Stomach smooth muscle (tissue), 2 donors: Measurements from ENCODE around the gene SV2B.

Source experiments
- H3K27ac ChIP-seq: one replicate; pipeline ENCODE4 v1.7.0; 2013; ENCODE audit warnings: mild to moderate bottlenecking, low read length, inconsistent platforms
- H3K27me3 ChIP-seq, 2 donors: one replicate each; pipeline ENCODE4 v1.7.0; 2013; ENCODE audit warnings: low read length in 2 of 2; ENCODE audit not compliant: insufficient read depth in 2 of 2, control insufficient read depth in 1 of 2
- H3K36me3 ChIP-seq, 2 donors: one replicate each; pipeline ENCODE4 v1.7.0; 2013; ENCODE audit warnings: low read length in 2 of 2; ENCODE audit not compliant: control insufficient read depth in 2 of 2, insufficient read depth in 2 of 2
- H3K4me1 ChIP-seq: one replicate; pipeline ENCODE4 v1.7.0; 2013; ENCODE audit warnings: low read length; ENCODE audit not compliant: control insufficient read depth, insufficient read depth
- H3K4me3 ChIP-seq, 2 donors: one replicate each; pipeline ENCODE4 v1.7.0; 2013; ENCODE audit warnings: low read length in 2 of 2
- H3K9ac ChIP-seq, 2 donors: one replicate each; pipeline ENCODE4 v1.7.0; 2013; ENCODE audit warnings: low read length in 2 of 2, mild to moderate bottlenecking in 1 of 2
- H3K9me3 ChIP-seq, 2 donors: one replicate each; pipeline ENCODE4 v1.7.0; 2013; ENCODE audit warnings: low read length in 2 of 2; ENCODE audit not compliant: control insufficient read depth in 2 of 2
- donor health status: healthy.
- donor health status: Pancreatic carcinoma.

SV2B gene

DNA sequence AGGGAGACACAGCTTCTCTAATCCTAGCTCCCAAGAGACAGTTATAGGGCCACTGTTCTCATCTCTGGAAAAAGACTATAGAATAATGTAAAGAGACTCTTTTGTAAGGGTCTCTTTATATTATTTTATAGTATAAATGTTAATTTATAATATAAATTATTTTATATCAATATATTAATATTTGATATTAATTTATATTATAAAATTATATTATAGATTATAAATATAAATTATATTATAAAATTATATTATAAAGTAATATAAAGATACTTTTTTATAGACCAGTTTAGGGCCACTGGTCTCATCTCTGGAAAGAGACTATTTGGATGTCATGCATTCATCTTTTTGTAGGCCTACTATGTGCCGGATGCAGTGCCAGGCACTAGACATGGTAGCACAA, 53.9 kb downstream of the SV2B start:
- Histone ChIP-seq H3K4me3 (no peak overlapping the region), H3K9ac (no peak overlapping the region), H3K9me3 (no peaks in the 10 kb centered on the region), H3K4me1 (no peaks in the 10 kb centered on the region), H3K27ac (no peak overlapping the region), H3K36me3 (no peaks in the 10 kb centered on the region), H3K27me3 (peaks cover 0 to 5% of the 10 kb centered on the region in 2 donors)

DNA sequence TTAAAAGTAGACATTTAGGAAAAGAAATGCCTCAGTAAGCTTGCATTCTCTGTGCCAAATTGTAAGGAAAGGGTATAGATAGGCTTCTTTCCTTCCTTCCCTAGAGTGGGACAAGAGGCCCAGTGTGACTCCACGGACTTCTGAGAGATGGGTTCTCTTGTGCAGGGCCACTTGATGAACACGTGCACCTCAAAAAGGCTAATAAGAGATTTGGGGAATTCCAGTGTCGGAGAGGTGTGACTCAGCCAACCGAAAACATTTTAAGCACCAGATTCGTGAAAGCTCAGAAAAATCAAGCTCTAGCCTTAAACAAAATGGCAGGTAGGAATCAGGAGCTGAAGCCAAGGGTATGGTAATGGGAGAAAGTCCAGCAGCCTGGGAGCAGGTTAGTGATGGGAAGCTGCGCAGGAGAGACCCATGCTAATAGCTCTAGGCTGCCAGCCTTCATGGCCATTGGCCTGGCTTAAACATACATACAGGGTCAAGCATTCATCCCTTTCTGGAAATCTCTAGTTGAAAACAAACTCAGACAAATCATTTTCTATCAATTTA, 56.2 kb downstream of the SV2B start:
- Histone ChIP-seq H3K27me3 (peaks cover 0 to 4% of the 10 kb centered on the region in 2 donors), H3K36me3 (no peaks in the 10 kb centered on the region), H3K9ac (no peak overlapping the region), H3K4me1 (no peaks in the 10 kb centered on the region), H3K27ac (no peak overlapping the region), H3K4me3 (no peak overlapping the region), H3K9me3 (no peaks in the 10 kb centered on the region)

DNA sequence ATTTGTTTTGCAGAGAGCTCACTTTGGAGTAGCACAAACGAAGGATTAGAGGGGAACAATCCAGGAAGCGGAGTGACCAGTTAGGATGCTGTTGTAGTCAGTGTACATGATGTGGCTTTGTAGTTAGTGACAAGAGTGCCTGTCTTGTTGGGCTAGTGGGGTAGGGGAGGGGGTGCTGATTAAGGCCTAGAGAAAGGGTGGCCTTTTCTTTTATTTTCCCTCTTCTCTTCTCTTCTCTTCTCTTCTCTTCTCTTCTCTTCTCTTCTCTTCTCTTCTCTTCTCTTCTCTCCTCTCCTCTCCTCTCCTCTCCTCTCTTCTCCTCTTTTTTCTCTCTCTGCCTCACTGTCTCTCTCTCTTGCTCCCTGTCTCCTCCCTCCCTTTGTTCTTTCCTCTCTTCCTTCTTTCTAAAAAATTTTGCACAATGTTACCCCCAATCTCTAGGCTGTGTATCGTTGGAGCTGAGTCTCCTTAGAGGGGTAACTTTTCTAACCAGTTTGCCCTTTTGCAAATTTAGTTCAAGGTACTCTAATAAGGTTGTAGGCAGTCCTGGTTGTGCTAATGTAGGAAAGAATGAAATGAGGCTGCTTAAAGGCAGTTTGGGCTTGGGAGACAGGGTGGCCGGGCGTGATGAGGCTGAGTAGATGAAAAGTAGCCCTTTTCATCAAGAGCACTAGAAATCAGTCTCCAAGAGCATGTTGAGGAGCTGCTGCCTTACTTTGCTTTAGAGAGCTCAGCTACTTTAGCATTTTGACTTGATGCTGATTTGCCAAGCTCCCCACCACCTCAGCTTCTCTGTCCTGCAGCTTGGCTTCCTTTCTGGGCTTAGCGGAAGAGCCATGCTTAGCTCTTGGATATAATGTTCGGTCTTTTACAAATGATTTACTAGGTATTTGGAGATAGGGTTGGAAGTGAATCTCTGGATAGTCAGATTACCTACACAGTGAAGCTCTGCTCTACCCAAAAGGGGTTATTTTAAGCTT, 58.6 kb downstream of the SV2B start:
- Histone ChIP-seq H3K9ac (no peak overlapping the region), H3K36me3 (no peaks in the 10 kb centered on the region), H3K27me3 (peaks cover 0 to 2% of the 10 kb centered on the region in 2 donors), H3K9me3 (no peaks in the 10 kb centered on the region), H3K27ac (no peak overlapping the region), H3K4me3 (no peak overlapping the region), H3K4me1 (no peaks in the 10 kb centered on the region)

GRCh38 chr15:91165850-91166249, 65.8 kb downstream of the SV2B start:
- no peak overlapping the region for H3K27ac ChIP-seq
- H3K27me3 ChIP-seq: peaks cover 0 to under 1% of the 10 kb centered on the region in 2 donors

GRCh38 chr15:91168457-91168856, 68.4 kb downstream of the SV2B start:
- H3K9me3 ChIP-seq: peaks cover 3 to 9% of the 10 kb centered on the region in 2 donors
- H3K27ac ChIP-seq: no peak overlapping the region
- H3K9ac ChIP-seq: no peak overlapping the region
- H3K36me3 ChIP-seq: no peaks in the 10 kb centered on the region
- no peaks in the 10 kb centered on the region for H3K27me3 ChIP-seq
- H3K4me1 ChIP-seq: no peaks in the 10 kb centered on the region
- H3K4me3 ChIP-seq: no peak overlapping the region

More at GRCh38 chr15:91165850-91166249, 65.8 kb downstream of the SV2B start:
- Histone ChIP-seq H3K4me3 (no peak overlapping the region), H3K9ac (no peak overlapping the region), H3K4me1 (no peaks in the 10 kb centered on the region), H3K9me3 (peaks cover 3 to 9% of the 10 kb centered on the region in 2 donors), H3K36me3 (no peaks in the 10 kb centered on the region)

- Histone ChIP-seq H3K9me3 (peaks cover 3 to 4% of the 10 kb centered on the region in 2 donors), H3K9ac (no peak overlapping the region), H3K4me3 (no peak overlapping the region), H3K27ac (no peak overlapping the region), H3K4me1 (no peaks in the 10 kb centered on the region), H3K27me3 (no peaks in the 10 kb centered on the region), H3K36me3 (no peaks in the 10 kb centered on the region)
These were observed 71.3 kb downstream of the SV2B start for GRCh38 chr15:91171334-91171733.

DNA sequence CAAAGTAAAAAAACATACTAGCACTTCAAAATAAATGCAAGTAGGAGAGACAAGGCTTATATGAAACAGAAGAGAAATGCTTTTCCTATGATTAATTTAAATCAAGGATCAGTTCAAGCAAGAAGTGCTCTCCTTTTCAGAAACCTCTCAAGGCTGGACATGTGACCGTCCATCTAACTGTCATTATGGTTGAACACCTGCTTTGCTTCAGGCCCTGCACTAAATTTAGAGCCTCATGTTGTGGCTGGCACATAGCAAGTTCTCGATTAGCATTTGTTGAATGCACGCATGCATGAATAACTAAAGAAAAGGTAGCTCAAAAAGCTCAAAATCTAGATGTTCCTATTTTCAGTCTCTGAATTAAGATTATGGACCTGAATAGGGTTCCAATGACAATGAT, 82.0 kb downstream of the SV2B start:
- H3K9ac ChIP-seq: no peak overlapping the region
- no peaks in the 10 kb centered on the region for H3K36me3 ChIP-seq
- H3K27me3 ChIP-seq: no peaks in the 10 kb centered on the region
- no peak overlapping the region for H3K4me3 ChIP-seq
- no peaks in the 10 kb centered on the region for H3K9me3 ChIP-seq
- H3K4me1 ChIP-seq: no peaks in the 10 kb centered on the region
- no peak overlapping the region for H3K27ac ChIP-seq

- H3K9ac ChIP-seq: no peak overlapping the region
- H3K27ac ChIP-seq: no peak overlapping the region
- H3K4me3 ChIP-seq: no peak overlapping the region
- no peaks in the 10 kb centered on the region for H3K4me1 ChIP-seq
- no peaks in the 10 kb centered on the region for H3K9me3 ChIP-seq
- no peaks in the 10 kb centered on the region for H3K36me3 ChIP-seq
- H3K27me3 ChIP-seq: no peaks in the 10 kb centered on the region
These were observed 83.5 kb downstream of the SV2B start for GRCh38 chr15:91183596-91183995.

DNA sequence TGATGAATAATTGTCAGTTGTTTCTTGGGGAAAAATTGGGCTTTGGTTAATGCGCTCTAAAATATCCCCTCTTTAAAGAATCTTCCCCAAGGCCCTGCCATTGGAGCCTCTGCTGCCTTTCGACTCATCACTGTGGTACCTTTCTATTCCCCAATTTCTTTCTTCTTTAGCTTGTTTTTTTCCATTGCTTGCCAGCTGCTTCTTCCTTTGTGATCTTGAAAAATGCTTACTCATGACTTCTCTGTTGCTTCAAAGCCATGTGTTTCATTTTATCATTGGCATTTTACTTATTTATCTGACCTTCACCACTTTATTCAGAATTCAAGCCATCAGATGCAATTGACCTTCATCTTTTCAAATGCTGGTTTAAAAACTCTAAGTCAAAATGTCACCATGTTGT, 84.4 kb downstream of the SV2B start:
- no peak overlapping the region for H3K4me3 ChIP-seq
- H3K9me3 ChIP-seq: no peaks in the 10 kb centered on the region
- no peak overlapping the region for H3K27ac ChIP-seq
- no peaks in the 10 kb centered on the region for H3K36me3 ChIP-seq
- no peak overlapping the region for H3K9ac ChIP-seq
- no peaks in the 10 kb centered on the region for H3K27me3 ChIP-seq
- H3K4me1 ChIP-seq: no peaks in the 10 kb centered on the region

DNA sequence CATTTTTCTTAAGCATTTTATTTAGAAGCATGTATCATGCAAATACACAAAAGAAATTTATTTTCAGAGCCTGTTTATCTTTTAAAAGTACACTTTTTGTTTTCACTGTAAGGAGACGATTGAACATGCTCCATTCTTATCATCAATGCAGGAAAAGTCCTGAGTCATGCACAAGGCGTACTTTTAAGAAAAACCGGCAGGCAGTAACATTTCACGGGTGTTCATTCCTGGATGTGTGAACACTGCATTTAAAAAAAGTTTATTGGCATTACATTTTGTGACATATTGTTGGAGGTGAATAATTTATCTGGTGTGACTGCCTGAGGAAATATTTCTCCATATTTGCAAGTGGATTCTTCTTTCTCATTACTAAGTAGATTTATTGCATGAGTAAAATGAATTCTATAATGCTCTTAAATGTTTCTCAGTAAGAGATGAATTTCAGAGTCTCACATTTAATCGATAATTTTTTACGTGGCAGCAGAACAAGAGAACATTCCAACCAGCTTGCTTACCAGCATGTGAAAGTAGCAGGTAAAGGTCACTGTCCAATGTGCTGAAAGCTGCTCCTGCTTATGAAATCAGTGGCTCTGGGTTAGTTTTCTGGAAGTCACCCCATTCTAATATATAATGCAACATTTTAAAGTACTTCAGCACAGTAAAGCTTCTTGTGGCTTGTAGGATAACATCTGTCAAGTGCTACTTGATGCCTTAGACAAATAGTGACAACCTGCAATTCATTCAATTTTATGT, 87.0 kb downstream of the SV2B start:
- H3K27ac ChIP-seq: no peak overlapping the region
- H3K9ac ChIP-seq: no peak overlapping the region
- H3K4me3 ChIP-seq: no peak overlapping the region
- H3K36me3 ChIP-seq: no peaks in the 10 kb centered on the region
- no peaks in the 10 kb centered on the region for H3K27me3 ChIP-seq
- no peaks in the 10 kb centered on the region for H3K9me3 ChIP-seq
- H3K4me1 ChIP-seq: no peaks in the 10 kb centered on the region
